NCI-H2081 (cell line): Measurements from ENCODE around the gene PRCC.

ENCODE experiments used
- DNase-seq, 2 experiments: peaks; one replicate each; lab custom pipeline; 2025; lab: John Stamatoyannopoulos, UW

Gene PRCC

GRCh38 chr1:156844102-156844501 lies 76.8 kb downstream of the PRCC start:
- no peak for DNase-seq

GRCh38 chr1:156844638-156845037 lies 77.3 kb downstream of the PRCC start:
- no peak for DNase-seq

GRCh38 chr1:156845055-156845952 lies 78.0 kb downstream of the PRCC start:
- DNase-seq, result no peak

GRCh38 chr1:156845953-156846545 lies 78.7 kb downstream of the PRCC start:
- DNase-seq, result no peak

GRCh38 chr1:156846643-156847042 lies 79.3 kb downstream of the PRCC start:
- DNase-seq, result no peak

GRCh38 chr1:156847591-156848460 lies 80.5 kb downstream of the PRCC start:
- DNase-seq, result no peak

- no peak for DNase-seq
These were observed 81.3 kb downstream of the PRCC start for GRCh38 chr1:156848461-156849150.

GRCh38 chr1:156849151-156849496 lies 81.8 kb downstream of the PRCC start:
- DNase-seq, result no peak
